Adipose tissue (tissue), 3 donors: Measurements from ENCODE around the gene MYOZ2. TPM values are rescaled to one million over a fixed set of nuclear protein-coding genes. Genes with fewer than 3 reads are reported as not detected.
"Not testable (repeated sequence)": the region's sequence is repeated elsewhere in the genome, so short reads cannot be mapped to it uniquely, and the experiment has no call there.

Experiments used
- H3K27ac ChIP-seq: one replicate; pipeline ENCODE4 v1.5.1; 2013; ENCODE audit warnings: low read depth, low read length
- WGBS, 3 donors: extraction: QIAGEN DNeasy Blood & Tissue Kit; methylation state at CpG; one replicate each; pipeline ENCODE4 v1.1.7; 2013; 5-methylcytosine and 5-hydroxymethylcytosine counted together
- polyA plus RNA-seq, 3 donors: library from polyadenylated mRNA; stranded (reverse); fragments of 200-250 nt; gene quantifications; one replicate each; pipeline ENCODE4 v1.2.3, GENCODE V29; 2013
- donor health status: healthy with polysubstance abuse.
- donor health status: Bipolar disorder and iron deficiency.
- donor health status: healthy.

Gene MYOZ2
- polyA plus RNA-seq, 3 donors = 0.10 to 0.67 (median 0.13) TPM

- not testable (repeated sequence) for H3K27ac ChIP-seq
- WGBS, 3 donors = 94 to 95% (median 95%) methylated on average over 24 to 30 of the region's 30 CpGs
These were observed 38.2 kb downstream of the MYOZ2 start for GRCh38 chr4:119173729-119174361.

DNA sequence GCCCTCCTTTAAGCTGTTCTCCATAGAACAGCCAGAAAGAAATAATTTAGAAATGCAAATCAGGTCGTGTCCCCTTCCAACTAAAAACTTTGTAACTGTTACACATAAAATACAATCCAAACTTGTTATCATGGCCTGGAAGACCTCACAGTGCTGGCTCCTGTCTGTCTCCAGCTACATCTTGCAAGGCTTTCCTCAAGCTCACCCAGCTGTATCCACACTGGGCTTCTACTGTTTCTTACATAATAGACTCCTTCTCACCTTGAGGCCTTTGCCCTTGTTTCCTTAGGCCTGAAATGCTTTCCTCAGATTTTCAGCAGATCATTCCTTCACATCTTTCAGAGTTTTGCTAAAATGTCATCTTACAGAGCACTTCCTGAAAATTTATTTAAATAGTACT lies 43.4 kb downstream of the MYOZ2 start:
- H3K27ac ChIP-seq = no peak overlapping the region
- 63 to 84% (median 71%) methylated on average over 1 of the region's 1 CpG for WGBS, 3 donors

- no peak overlapping the region for H3K27ac ChIP-seq
- WGBS, 3 donors = 91 to 97% (median 93%) methylated on average over 2 of the region's 2 CpGs
These were observed 48.5 kb downstream of the MYOZ2 start for GRCh38 chr4:119184128-119184527.

- 18 to 38% (median 24%) methylated on average over 1 of the region's 1 CpG for WGBS, 3 donors
- no peak overlapping the region for H3K27ac ChIP-seq
These were observed 54.0 kb downstream of the MYOZ2 start for GRCh38 chr4:119189638-119190037.

- no peak overlapping the region for H3K27ac ChIP-seq
These were observed 54.7 kb downstream of the MYOZ2 start for GRCh38 chr4:119190354-119190753.

DNA sequence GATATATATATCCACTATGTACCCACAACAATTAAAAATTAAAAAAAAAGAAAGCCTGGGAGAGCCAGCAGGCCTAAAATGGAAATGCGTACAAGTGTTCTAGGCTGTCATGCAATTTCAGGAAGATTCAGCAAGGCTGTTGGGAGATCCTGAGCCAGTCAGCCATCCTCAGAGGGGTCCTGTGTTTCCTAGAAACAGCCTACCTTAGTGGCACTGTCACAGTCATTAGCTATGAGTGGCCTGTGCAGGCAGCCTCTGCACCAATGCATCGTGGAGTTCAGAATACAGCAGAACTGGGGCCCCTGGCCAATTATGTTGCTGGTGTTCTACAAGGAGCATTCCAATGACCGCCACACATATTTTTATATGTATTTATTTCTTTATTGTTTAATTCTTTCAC lies 55.9 kb downstream of the MYOZ2 start:
- H3K27ac ChIP-seq = no peak overlapping the region
- WGBS, 3 donors = 93 to 100% (median 95%) methylated on average over 3 of the region's 3 CpGs

More at GRCh38 chr4:119190354-119190753, 54.7 kb downstream of the MYOZ2 start:
- WGBS, 3 donors = 94 to 100% (median 95%) methylated on average over 2 of the region's 2 CpGs

GRCh38 chr4:119197772-119198212 lies 62.2 kb downstream of the MYOZ2 start:
- WGBS, 3 donors = 89 to 93% (median 90%) methylated on average over 11 of the region's 11 CpGs
- no peak overlapping the region for H3K27ac ChIP-seq

DNA sequence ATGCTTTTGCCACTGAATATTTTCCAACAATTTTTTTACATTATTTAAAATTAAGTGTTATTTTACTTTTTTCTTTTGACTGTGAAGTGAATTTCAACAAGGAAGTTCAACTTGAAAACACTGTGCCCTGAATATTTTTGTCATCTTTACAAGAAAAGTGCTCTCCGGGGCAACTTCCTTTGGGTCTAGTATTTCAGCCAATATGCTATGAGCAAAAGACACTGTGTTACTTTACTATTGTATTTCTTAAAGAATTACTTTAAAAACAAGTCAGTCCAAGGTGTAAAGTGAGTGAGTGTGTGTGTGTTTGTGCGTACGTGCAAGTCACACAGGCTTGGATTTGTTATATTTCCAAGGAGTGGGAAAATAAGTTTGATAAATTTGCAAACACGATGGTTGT lies 69.3 kb downstream of the MYOZ2 start:
- WGBS, 3 donors = 62 to 83% (median 70%) methylated on average over 4 of the region's 4 CpGs
- no peak overlapping the region for H3K27ac ChIP-seq

DNA sequence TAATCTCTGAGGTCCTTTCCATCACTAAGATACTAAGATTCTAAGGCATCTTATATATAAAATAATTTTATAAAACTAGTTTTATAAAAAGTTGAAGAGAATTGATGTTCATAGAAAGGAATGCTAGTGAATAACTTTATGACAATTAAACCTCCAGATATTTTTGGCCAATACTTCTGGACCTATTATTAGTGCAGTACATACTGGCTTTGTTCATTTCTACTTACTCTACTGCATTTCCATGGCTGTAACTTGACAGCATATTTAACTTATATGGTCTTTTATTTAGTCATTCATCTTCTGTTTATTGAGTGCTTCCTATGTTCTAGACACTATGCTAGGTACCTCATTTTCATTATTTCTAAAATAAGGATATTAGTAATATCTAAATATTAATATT lies 70.1 kb downstream of the MYOZ2 start:
- no peak overlapping the region for H3K27ac ChIP-seq

DNA sequence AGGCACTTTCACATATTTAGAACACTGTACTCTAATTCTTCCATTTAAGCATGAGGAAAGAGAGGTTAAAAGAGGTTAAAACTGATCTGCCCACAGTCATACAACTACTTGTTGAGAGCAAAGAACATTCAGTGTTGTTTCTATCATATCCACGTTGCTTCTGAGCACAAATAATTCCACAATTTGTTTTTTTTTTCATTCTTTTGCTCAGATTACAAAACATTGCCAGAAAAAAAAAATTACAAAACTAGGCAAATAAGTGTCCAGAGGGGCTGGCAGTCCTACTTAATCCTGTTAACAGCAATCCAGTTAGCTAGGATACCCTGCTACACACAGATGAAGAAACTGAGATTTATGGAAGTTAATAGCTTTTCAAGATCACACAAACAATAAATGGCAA lies 70.5 kb downstream of the MYOZ2 start:
- WGBS, 3 donors = 38 to 64% (median 64%) methylated on average over 1 of the region's 1 CpG
- no peak overlapping the region for H3K27ac ChIP-seq

DNA sequence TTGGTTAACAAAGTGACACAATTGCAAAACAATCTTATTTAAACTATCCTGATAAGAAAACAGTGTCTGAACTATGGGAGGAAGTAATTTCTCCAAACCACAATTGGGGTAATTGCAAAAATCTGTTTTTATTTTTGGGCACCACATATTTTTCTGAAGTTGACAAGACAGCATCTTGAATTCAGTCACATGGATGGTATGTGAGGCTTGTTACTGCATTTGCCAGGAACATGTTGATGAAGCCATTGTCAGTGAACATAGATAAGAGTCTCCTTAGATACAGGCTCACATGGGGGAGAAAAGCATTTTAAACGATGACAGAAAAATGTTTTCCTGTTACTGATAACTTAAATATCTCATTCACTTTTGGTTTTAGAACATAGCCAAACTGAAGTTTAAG lies 71.4 kb downstream of the MYOZ2 start:
- WGBS, 3 donors = 11 to 22% (median 13%) methylated on average over 1 of the region's 1 CpG

DNA sequence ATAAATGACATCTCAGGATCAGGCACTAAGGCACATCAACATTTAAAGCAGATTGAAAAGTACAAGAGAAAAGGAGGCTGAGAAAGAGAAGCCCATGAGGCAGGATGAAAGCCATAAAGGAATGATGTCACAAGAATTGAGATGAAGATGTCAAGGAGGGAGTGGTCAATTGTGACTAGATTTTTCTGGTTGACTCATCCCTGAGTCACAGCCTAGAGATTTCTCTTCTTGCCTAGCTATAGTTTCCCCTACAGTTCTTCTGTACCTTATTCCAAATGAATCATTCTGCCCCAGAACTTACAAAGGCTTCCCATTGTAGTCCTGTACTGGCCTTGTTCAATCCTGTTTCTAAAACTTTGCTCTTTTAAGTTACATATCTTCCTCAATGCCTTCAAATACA lies 73.4 kb downstream of the MYOZ2 start:
- H3K27ac ChIP-seq = no peak overlapping the region

More for the DNA sequence above, 71.4 kb downstream of the MYOZ2 start:
- H3K27ac ChIP-seq = no peak overlapping the region

GRCh38 chr4:119209586-119209985 lies 74.0 kb downstream of the MYOZ2 start:
- 93 to 100% (median 94%) methylated on average over 1 of the region's 1 CpG for WGBS, 3 donors

DNA sequence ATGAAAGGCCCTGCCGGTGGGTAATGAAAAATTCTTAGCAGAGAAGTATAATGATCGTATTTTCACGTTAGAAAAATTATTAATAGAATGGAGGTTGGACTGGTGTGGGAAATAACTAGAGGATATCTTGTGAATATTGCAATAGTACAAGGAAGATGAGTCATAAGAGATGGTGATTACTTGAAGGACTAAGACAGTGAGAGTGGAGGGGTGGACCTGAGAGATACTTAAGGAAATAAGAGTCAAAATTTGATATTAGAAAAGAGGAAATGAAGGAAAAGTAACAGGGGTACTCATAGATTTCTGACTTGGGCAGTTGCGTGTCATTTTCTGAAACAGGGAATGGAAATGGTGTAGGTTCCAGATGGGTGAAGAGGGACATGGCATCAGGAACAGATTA lies 75.1 kb downstream of the MYOZ2 start:
- H3K27ac ChIP-seq = no peak overlapping the region
- 87 to 90% (median 88%) methylated on average over 4 of the region's 4 CpGs for WGBS, 3 donors

More at GRCh38 chr4:119209586-119209985, 74.0 kb downstream of the MYOZ2 start:
- H3K27ac ChIP-seq = no peak overlapping the region

DNA sequence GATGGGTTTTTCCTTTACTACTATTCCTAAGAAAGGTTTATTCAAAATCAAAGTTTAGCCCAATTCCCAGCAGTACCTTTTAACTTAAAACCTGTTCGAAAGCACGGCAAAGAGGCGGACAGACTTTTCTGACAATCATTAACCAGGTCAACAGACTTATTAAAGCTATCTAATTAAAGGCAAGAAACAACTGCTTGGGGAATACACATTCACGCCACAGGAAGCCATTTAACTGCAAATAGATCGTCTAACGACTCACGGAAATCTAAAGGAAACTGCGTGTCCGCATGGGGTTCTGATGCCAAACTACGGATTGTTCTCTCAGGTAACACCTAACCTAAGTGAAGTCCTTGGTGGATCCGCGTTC lies 76.2 kb downstream of the MYOZ2 start:
- WGBS, 3 donors = 1% methylated on average over 12 of the region's 12 CpGs
- H3K27ac ChIP-seq = peak overlapping the region; percentile 70

GRCh38 chr4:119212234-119212963 lies 76.8 kb downstream of the MYOZ2 start, which contains the start of gene USP53:
USP53 (plus strand) TSS chr4:119212713; CDS start chr4:119239760, 27,047 bp downstream.
- peak within 1 kb of the TSS; percentile 70 for H3K27ac ChIP-seq
- 0% methylated on average over 54 to 55 of the region's 55 CpGs for WGBS, 3 donors

DNA sequence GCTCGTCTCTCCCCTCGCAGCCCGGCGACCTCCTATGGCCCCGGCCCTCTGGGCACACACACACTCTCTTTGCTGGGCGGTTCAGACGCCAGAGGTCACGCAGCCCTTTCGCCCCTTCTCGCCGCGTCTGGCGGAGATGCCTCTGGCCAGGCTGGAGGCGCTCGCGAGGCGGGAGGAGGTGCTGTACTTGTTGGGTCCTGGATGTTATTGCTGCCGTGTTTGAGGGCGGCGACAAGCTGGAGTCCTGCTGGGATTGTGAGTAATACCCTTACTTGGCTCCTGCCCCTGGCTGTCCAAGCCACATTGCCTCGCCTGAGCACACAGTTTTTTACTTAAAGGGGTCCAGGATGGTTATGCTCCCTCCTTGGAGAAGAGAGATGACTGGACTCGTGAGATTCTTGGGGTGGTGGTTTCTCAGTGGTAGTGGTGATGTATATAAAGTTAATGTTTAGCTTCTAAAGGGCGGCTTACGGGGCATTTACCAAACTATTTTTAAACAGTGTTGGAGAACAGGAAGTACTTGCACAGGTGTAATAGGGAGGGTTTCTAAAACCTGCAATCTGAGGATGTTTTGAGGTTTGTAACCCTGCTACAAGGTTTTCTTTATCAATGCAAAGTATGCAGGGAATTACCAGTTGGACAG lies 77.5 kb downstream of the MYOZ2 start:
- H3K27ac ChIP-seq = no peak overlapping the region
- 0 to 1% (median 0%) methylated on average over 24 of the region's 24 CpGs for WGBS, 3 donors

DNA sequence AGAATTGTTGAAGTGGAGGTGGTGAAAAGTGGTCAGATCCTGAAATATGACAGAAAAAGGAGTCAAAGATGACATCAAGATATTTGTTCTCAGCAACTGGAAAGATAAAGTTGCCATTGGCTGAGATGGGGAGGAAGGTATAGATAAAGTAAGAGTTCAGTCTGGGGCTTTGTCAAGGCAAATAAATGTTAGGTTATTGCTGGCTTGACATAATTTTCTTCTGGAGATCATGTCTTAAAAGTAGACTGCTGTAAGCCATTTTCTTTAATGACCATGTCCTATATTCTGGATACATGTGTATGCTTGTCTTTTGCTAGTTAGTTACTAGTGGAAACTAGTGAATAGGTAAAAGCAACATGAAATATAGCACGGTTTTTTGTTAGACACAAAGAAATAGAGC lies 82.5 kb downstream of the MYOZ2 start:
- 91 to 99% (median 93%) methylated on average over 1 of the region's 1 CpG for WGBS, 3 donors

GRCh38 chr4:119221412-119221811 lies 85.8 kb downstream of the MYOZ2 start:
- H3K27ac ChIP-seq = no peak overlapping the region
- WGBS, 3 donors = 82 to 93% (median 85%) methylated on average over 4 of the region's 4 CpGs

More for the DNA sequence above, 82.5 kb downstream of the MYOZ2 start:
- H3K27ac ChIP-seq = no peak overlapping the region

DNA sequence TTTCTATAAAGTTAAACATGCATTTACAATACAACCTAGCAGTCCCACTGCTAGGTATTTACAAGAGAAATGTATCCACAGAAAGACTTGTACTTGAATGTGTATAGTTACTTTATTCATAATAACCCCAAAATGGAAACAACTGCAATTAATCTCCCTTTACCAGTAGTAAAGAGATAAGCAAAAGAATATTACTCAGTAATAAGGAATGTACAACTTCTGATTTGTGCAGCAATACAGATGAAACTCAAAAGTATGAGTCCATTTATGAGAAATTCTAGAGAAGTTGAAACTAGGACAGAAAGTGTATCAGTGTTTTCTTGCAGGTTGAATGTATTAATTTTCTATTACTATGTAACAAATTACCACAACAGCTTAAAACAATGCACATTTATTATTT lies 92.1 kb downstream of the MYOZ2 start:
- no peak overlapping the region for H3K27ac ChIP-seq
